Measurements from ENCODE around the gene LGALS3BP. TPM values are rescaled to one million over a fixed set of nuclear protein-coding genes. Genes with fewer than 3 reads are reported as not detected.

Gene LGALS3BP
- 100 to 1,000 TPM in 5 of 7 donors, 10 to 100 TPM in 2; 85.7 to 188 (median 108) TPM for total RNA-seq
- polyA plus RNA-seq, result 10 to 100 TPM; 33.6 to 58.7 (median 38.3) TPM
- long read RNA-seq, donor 1, transcript LGALS3BP-201 (6 exons, 2,405 nt), result major isoform, 54 of 68 reads
- long read RNA-seq, donor 1, transcript LGALS3BP-202 (5 exons, 936 nt), result minor isoform, 8 of 68 reads
- long read RNA-seq, donor 1, partial matches to known transcripts, result 5 of 68 reads
- long read RNA-seq, donor 1, other reads (novel, unspliced or antisense), result 0 of 68 reads
- long read RNA-seq, donor 2, transcript LGALS3BP-201 (6 exons, 2,405 nt), result major isoform, 34 of 36 reads
- long read RNA-seq, donor 2, partial matches to known transcripts, result 0 of 36 reads
- long read RNA-seq, donor 2, other reads (novel, unspliced or antisense), result 0 of 36 reads

GRCh38 chr17:78979780-78980623, at the start of gene LGALS3BP:
Gene LGALS3BP (minus strand): TSS chr17:78979923. CDS start chr17:78977191, 2,732 bp downstream.
- H3K27ac ChIP-seq, result peak within 1 kb of the TSS in 7 of 8 donors; percentile 42 to 71 (median 62)
- no peak for DNase-seq
- H3K4me3 ChIP-seq, result peak within 1 kb of the TSS in 7 of 8 donors; percentile 20 to 58 (median 34)
- H3K36me3 ChIP-seq, result no peaks in the 10 kb centered on the region
- H3K4me1 ChIP-seq, result peaks cover 7 to 57% (median 37%) of the 10 kb centered on the region in 6 donors
- no peaks in the 10 kb centered on the region for H3K27me3 ChIP-seq (replicated peaks in 1 of 7)
- intact Hi-C loops (cut with DNase I; ENCODE audit: low total_unique reads), result no loop called here
- 52 to 72% (median 64%) methylated on average over 11 to 16 of the region's 16 CpGs for WGBS, 5 donors
- TF ChIP-seq POLR2A (IDR thresholded peaks at IDR 0.05) (no peak), POLR2AphosphoS5 (IDR thresholded peaks at IDR 0.05) (peak in 2 of 3 donors; percentile 21 to 43), CTCF (IDR thresholded peaks at IDR 0.05 in 8 of 11, conservative IDR thresholded peaks at IDR 0.05 in 3 of 11) (no peak)
- H3K9me3 ChIP-seq, result no peaks in the 10 kb centered on the region

- peak; percentile 46 for DNase-seq
- Histone ChIP-seq H3K4me1 (peaks cover 0 to 50% (median 32%) of the 10 kb centered on the region in 6 donors), H3K27ac (peak overlapping the region in 4 of 8 donors; percentile 79 to 87 (median 83)), H3K36me3 (no peaks in the 10 kb centered on the region), H3K9me3 (no peaks in the 10 kb centered on the region), H3K4me3 (no peak overlapping the region), H3K27me3 (replicated peaks in 1 of 7) (peaks cover 0 to 77% (median 19%) of the 10 kb centered on the region in 7 donors)
- TF ChIP-seq CTCF (IDR thresholded peaks at IDR 0.05 in 8 of 11, conservative IDR thresholded peaks at IDR 0.05 in 3 of 11) (peak in 1 of 11 experiments; percentile 11), POLR2AphosphoS5 (IDR thresholded peaks at IDR 0.05) (no peak), POLR2A (IDR thresholded peaks at IDR 0.05) (no peak)
- intact Hi-C loops (cut with DNase I; ENCODE audit: low total_unique reads), result no loop called here
- WGBS, 5 donors, result 77 to 87% (median 82%) methylated on average over 10 to 17 of the region's 17 CpGs
Measured at GRCh38 chr17:79028496-79029326, 49.0 kb upstream of the LGALS3BP start.

DNA sequence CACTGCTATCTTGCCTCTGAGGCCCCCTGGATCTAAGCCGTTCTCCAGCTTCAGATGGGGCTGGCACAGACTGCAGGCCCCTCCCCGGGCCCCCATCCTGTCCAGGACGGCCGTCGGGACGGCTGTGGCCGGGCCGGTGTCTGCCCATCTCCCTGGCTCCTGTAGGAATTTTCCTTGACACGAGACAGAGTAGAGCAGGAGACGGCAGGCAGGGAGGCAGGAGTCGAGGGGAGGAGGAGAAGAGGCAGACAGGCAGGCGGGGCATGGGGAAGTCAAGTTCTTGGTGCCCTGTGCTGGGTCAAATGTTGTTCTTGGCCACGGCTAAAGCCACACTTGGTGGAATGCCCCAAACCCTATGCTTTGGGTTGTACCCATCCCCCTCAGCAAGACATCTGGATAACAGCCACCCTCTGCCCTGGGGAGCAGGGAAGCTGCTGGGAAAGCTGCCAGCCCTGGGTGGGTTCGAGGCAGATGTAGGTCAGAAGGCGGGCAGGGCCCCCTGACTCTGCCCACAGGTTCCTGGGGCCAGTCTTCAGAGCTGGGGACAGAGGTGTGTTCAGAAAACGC, 48.3 kb upstream of the LGALS3BP start:
- Histone ChIP-seq H3K4me1 (peaks cover 0 to 57% (median 35%) of the 10 kb centered on the region in 6 donors), H3K4me3 (peak overlapping the region in 2 of 8 donors; percentile 4 to 79), H3K27me3 (replicated peaks in 1 of 7) (peaks cover 0 to 84% (median 20%) of the 10 kb centered on the region in 7 donors), H3K9me3 (no peaks in the 10 kb centered on the region), H3K36me3 (no peaks in the 10 kb centered on the region), H3K27ac (peak overlapping the region; percentile 48 to 87 (median 77))
- intact Hi-C loops (cut with DNase I; ENCODE audit: low total_unique reads), result no loop called here
- TF ChIP-seq CTCF (IDR thresholded peaks at IDR 0.05 in 8 of 11, conservative IDR thresholded peaks at IDR 0.05 in 3 of 11) (no peak), POLR2A (IDR thresholded peaks at IDR 0.05) (no peak), POLR2AphosphoS5 (IDR thresholded peaks at IDR 0.05) (no peak)
- 51 to 54% (median 52%) methylated on average over 16 of the region's 16 CpGs for WGBS, 5 donors
- DNase-seq, result no peak

Measured in spleen (tissue), 13 donors.